ENCODE results near the gene SEC22A. TPM values are rescaled to one million over a fixed set of nuclear protein-coding genes. Genes with fewer than 3 reads are reported as not detected.

The SEC22A gene
- total RNA-seq, result 16.3 and 18.7 TPM in 2 replicates

- intact Hi-C loops (cut with micrococcal nuclease), result loop anchor here (1.0 to 5.0 kb wide), 4 partner anchors 134 to 1655 kb away; partner anchors contain the start of genes HACD2, HSPBAP1 and PDIA5
- Mint-ChIP-seq H3K4me1 (peaks cover 14% of the 10 kb centered on the region), H3K27ac (peak within 1 kb of the TSS; percentile 97), H3K9me3 (peaks cover 9% of the 10 kb centered on the region), H3K4me3 (peak within 1 kb of the TSS; percentile 93), H3K36me3 (ENCODE audit: low read depth) (peaks cover 2% of the 10 kb centered on the region), H3K27me3 (peaks cover 4% of the 10 kb centered on the region)
- peak; percentile 99 for DNase-seq
Measured at GRCh38 chr3:123201557-123202427, at the start of gene SEC22A. TSS of gene SEC22A (plus strand) at chr3:123201943. CDS start at chr3:123209218, 7,275 bp downstream.

GRCh38 chr3:123152687-123153086, 49.1 kb upstream of the SEC22A start:
- H3K27me3 Mint-ChIP-seq, result no peaks in the 10 kb centered on the region
- peaks cover 9% of the 10 kb centered on the region for H3K9me3 Mint-ChIP-seq
- no peak for DNase-seq
- H3K4me1 Mint-ChIP-seq, result peaks cover 2% of the 10 kb centered on the region
- H3K4me3 Mint-ChIP-seq, result no peak overlapping the region
- intact Hi-C loops (cut with micrococcal nuclease), result no loop called here
- H3K27ac Mint-ChIP-seq, result peak overlapping the region; percentile 7
- peaks cover 48% of the 10 kb centered on the region for H3K36me3 Mint-ChIP-seq (ENCODE audit: low read depth)

GRCh38 chr3:123153125-123154019, 48.4 kb upstream of the SEC22A start:
- no peak overlapping the region for H3K4me3 Mint-ChIP-seq

DNA sequence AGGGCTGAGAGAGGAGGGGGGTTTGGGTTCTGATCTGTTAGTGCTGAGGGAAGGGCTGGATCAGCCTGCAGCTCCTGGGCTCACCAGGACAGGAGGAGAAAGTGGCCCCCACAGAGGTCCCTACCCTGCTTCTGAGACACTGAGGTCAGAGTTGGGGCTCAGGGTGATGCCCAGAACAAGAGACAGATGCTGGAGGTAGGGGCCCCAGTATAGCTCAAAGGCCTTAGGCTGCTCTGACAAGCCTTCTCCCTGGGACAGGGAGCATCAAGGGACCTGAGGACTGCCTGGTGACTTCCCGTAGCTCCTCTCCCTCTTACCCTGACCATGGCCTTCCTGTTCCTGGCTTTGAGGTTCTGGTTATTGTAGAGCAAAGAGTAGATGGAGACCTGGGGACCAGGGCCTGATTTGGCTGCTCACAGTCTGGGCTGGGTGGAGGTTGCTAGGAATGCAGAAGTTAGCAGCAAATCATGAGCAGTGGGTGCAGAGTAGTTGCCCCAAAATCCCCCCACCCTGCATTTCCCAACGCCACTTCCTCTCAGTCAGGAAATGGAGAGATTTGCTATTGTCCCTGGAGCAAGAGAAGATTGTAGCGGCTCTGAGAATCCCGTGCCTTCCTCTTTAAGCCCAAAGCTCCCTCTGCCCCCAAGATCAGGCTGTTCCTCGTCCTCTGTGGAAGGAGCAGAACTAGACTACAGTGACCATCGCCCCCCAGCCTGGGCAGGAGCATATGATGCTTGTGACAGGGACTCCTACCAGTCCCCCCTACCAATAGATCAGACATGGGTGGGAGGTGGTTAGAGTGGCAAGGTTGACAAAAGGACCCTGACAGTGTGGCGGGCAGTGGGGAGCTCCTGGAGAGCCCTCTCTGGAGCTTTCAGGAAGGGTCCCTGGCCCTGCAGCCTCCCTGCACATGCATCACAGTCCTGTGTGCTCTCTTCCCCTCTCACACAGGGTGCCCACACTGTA, 47.4 kb upstream of the SEC22A start:
- H3K4me3 Mint-ChIP-seq, result no peak overlapping the region
- H3K36me3 Mint-ChIP-seq (ENCODE audit: low read depth), result peaks cover 42% of the 10 kb centered on the region
- DNase-seq, result no peak
- no peaks in the 10 kb centered on the region for H3K27me3 Mint-ChIP-seq
- peaks cover 5% of the 10 kb centered on the region for H3K9me3 Mint-ChIP-seq
- peaks cover 4% of the 10 kb centered on the region for H3K4me1 Mint-ChIP-seq
- H3K27ac Mint-ChIP-seq, result no peak overlapping the region
- intact Hi-C loops (cut with micrococcal nuclease), result no loop called here

More at GRCh38 chr3:123153125-123154019, 48.4 kb upstream of the SEC22A start:
- no peaks in the 10 kb centered on the region for H3K27me3 Mint-ChIP-seq
- peaks cover 9% of the 10 kb centered on the region for H3K9me3 Mint-ChIP-seq
- intact Hi-C loops (cut with micrococcal nuclease), result no loop called here
- DNase-seq, result no peak
- H3K4me1 Mint-ChIP-seq, result peaks cover 4% of the 10 kb centered on the region
- H3K27ac Mint-ChIP-seq, result no peak overlapping the region
- H3K36me3 Mint-ChIP-seq (ENCODE audit: low read depth), result peaks cover 50% of the 10 kb centered on the region

- Mint-ChIP-seq H3K27me3 (no peaks in the 10 kb centered on the region), H3K9me3 (peaks cover 5% of the 10 kb centered on the region), H3K27ac (no peak overlapping the region), H3K4me1 (peaks cover 4% of the 10 kb centered on the region), H3K4me3 (no peak overlapping the region), H3K36me3 (ENCODE audit: low read depth) (peaks cover 32% of the 10 kb centered on the region)
- intact Hi-C loops (cut with micrococcal nuclease), result no loop called here
- DNase-seq, result no peak
Measured at GRCh38 chr3:123155471-123156011, 46.2 kb upstream of the SEC22A start.

DNA sequence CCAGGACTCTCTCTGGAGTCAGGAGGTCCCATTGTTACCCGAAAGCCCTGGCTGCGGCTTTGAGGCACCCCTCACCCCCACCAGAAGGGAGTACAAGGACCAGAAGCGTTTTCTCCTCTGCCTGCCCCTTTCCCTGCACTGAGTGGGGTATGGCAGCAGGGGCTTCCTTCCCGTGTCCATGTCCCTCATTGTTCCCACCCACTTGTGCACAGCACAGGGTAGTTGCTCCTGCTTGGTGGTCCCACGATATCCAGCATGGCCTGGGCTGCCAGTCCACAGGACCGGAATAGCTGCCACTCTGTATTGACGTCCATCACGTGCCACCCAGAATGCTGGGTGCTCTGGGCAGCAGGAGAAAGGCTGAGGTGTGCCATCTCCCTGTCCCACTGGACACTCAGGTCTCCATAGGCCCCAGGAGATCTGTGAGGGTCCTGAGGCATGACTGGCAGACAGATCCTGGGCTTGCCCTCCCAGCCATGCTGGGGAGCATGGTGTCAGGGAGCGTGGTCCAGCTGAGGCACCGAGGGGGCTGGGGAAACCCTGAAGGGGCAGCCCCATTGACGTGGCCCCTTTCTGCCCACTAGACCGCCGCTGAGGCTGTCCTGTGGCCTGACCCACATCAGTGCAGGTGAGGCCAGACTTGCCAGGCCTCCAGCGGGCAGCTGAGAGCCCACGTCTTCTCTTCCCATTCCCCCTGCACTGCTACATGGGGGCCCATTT, 45.3 kb upstream of the SEC22A start:
- Mint-ChIP-seq H3K4me3 (no peak overlapping the region), H3K4me1 (peaks cover 4% of the 10 kb centered on the region), H3K36me3 (ENCODE audit: low read depth) (peaks cover 28% of the 10 kb centered on the region), H3K27ac (no peak overlapping the region), H3K27me3 (no peaks in the 10 kb centered on the region), H3K9me3 (no peaks in the 10 kb centered on the region)
- no peak for DNase-seq
- intact Hi-C loops (cut with micrococcal nuclease), result no loop called here

DNA sequence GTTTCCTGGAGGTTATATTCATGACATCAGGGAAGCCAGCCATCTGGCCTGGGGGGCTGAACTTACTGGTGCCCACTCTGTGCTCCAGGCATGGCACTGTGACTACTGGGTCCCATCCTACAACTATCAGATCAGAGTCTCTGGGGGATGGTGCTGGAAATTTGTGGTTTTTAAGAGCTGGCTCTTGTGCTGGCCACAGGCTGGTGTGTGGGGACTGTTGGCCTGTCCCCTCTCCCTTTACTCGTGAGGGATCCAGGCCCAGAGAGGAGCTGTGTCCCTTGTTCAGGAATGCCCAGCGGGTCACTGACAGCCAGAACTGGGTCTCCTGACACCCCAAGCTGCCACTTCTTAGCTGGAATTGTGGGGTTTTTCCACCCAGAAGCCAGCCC, 44.5 kb upstream of the SEC22A start:
- H3K9me3 Mint-ChIP-seq, result no peaks in the 10 kb centered on the region
- H3K4me3 Mint-ChIP-seq, result no peak overlapping the region
- H3K27me3 Mint-ChIP-seq, result no peaks in the 10 kb centered on the region
- H3K27ac Mint-ChIP-seq, result no peak overlapping the region
- peaks cover 21% of the 10 kb centered on the region for H3K36me3 Mint-ChIP-seq (ENCODE audit: low read depth)
- DNase-seq, result no peak
- H3K4me1 Mint-ChIP-seq, result peaks cover 2% of the 10 kb centered on the region
- intact Hi-C loops (cut with micrococcal nuclease), result no loop called here

DNA sequence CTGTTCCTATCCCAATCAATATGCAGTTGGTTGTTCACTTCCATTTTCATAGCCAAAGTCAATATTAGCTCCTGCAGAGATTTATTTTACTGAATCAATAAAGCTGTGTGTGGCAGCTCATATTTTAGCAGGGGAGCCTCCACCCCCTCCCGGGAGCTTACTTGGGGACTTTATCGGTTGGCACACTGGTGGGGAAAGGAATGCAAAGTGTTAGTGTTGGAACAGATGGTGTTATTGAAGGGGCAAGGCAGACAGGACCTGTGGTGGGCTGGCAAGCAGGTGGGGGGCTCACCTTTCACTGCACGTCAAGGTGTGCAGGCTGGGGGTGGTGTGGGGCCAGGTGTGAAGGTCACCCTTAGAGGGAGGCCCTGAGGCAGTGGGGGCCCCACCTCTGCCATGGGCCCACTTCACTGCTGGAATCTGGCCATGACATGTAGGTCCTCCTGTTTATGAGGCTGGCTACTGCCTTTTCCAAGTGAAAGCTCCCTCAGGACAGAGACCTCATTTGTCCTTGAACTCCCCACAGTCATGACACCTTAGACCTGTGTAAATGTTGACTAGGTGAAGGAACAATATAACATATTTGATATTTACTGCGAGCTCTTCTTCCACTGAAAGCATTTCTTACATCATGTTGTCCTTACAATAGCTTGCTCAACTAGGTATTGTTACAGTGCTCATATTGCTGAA, 44.0 kb upstream of the SEC22A start:
- intact Hi-C loops (cut with micrococcal nuclease), result no loop called here
- DNase-seq, result no peak
- Mint-ChIP-seq H3K36me3 (ENCODE audit: low read depth) (peaks cover 19% of the 10 kb centered on the region), H3K4me1 (peaks cover 2% of the 10 kb centered on the region), H3K27ac (no peak overlapping the region), H3K9me3 (no peaks in the 10 kb centered on the region), H3K27me3 (no peaks in the 10 kb centered on the region), H3K4me3 (no peak overlapping the region)

DNA sequence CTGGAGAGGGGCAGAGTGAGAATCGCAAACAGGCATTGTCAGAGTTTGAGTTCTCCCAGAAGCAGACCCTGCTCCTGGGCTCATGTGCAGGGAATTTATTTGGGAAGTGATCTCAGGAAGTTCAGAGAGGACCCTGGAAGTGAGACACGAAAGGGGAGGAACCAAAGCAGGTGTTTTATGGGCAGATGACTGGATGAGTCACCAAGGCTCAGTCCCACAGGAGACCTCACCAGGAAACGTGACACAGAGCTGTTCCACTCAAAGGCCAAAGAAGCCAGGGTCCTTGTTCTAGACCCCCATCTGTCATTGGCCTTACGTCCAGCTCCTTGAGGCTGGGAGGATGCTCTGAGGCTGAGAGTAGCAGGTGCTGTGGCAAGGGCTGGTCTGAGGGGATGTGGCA, 43.4 kb upstream of the SEC22A start:
- intact Hi-C loops (cut with micrococcal nuclease), result no loop called here
- no peak for DNase-seq
- H3K4me3 Mint-ChIP-seq, result no peak overlapping the region

GRCh38 chr3:123158899-123159390, 42.8 kb upstream of the SEC22A start:
- intact Hi-C loops (cut with micrococcal nuclease), result no loop called here

More for the DNA sequence above, 43.4 kb upstream of the SEC22A start:
- Mint-ChIP-seq H3K27ac (no peak overlapping the region), H3K4me1 (peaks cover 2% of the 10 kb centered on the region), H3K9me3 (no peaks in the 10 kb centered on the region), H3K36me3 (ENCODE audit: low read depth) (peaks cover 17% of the 10 kb centered on the region), H3K27me3 (no peaks in the 10 kb centered on the region)

DNA sequence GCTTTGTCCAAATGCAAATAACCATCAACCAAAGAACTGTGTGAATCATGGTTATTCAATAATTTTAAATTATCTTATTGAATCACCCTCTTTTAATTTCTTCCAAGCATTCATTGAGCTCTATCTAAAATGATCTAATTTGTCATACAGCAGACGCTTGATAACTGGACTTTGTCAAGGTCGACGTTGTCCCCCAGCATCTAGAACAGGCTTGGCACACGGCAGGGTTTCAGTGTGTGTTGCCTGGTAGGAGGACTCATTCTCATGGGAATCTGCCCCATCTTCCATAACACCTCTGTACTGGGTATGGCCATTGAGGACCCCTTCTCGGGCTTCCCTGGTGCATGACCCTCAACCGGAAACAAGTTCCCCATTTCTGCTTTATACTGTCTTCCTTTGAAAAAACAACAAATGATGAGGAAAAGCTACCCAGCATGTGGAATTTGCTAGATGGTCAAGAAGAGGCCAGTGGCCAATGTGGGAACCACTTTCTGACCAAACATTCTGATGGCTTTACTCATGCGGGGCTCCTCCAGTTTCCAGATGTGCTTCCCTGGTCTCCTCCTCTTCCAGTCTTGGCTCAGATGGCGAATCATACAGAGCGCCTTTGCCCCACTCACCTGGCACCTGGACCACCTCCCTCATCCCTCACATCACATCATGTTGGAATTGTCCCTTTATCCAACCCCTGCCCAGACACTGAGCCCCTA, 41.7 kb upstream of the SEC22A start:
- Mint-ChIP-seq H3K36me3 (ENCODE audit: low read depth) (peaks cover 32% of the 10 kb centered on the region), H3K4me1 (peaks cover 2% of the 10 kb centered on the region), H3K4me3 (no peak overlapping the region), H3K27me3 (no peaks in the 10 kb centered on the region), H3K9me3 (peaks cover 5% of the 10 kb centered on the region), H3K27ac (no peak overlapping the region)
- intact Hi-C loops (cut with micrococcal nuclease), result no loop called here
- DNase-seq, result no peak

More at GRCh38 chr3:123158899-123159390, 42.8 kb upstream of the SEC22A start:
- no peak for DNase-seq
- no peak overlapping the region for H3K4me3 Mint-ChIP-seq
- peaks cover 23% of the 10 kb centered on the region for H3K36me3 Mint-ChIP-seq (ENCODE audit: low read depth)
- no peaks in the 10 kb centered on the region for H3K9me3 Mint-ChIP-seq
- no peak overlapping the region for H3K27ac Mint-ChIP-seq
- H3K27me3 Mint-ChIP-seq, result no peaks in the 10 kb centered on the region
- H3K4me1 Mint-ChIP-seq, result peaks cover 2% of the 10 kb centered on the region
